H7 (cell line): Measurements from ENCODE around the gene TNNI3K. TPM values are rescaled to one million over a fixed set of nuclear protein-coding genes. Genes with fewer than 3 reads are reported as not detected.
A peak's percentile ranks its signal among the peaks of the same experiment; 100 is the strongest.

Experiments used
- DNase-seq: peaks from one replicate; pipeline ENCODE4 v3.0.0; 2012
- H3K27me3 ChIP-seq: 2 replicates; pipeline ENCODE4 v1.6.0; 2011; ENCODE audit warnings: mild to moderate bottlenecking, low read length; ENCODE audit not compliant: control insufficient read depth, insufficient read depth
- H3K36me3 ChIP-seq: replicated peaks from 2 replicates; pipeline ENCODE4 v1.5.1; 2011; ENCODE audit warnings: low read length; ENCODE audit not compliant: control insufficient read depth, insufficient read depth
- H3K4me3 ChIP-seq: 2 replicates; pipeline ENCODE4 v1.5.1; 2011; ENCODE audit warnings: low read depth, mild to moderate bottlenecking, control low read depth, low read length, moderate library complexity; ENCODE audit not compliant: insufficient read depth
- total RNA-seq: library from RNA; depleted of rRNA; stranded (reverse); fragments of >200 nt; shearing (Covaris generic); gene quantifications from 2 replicates; pipeline ENCODE4 v1.2.3, GENCODE V29; 2014

The TNNI3K gene
- total RNA-seq, 1 experiment from 2014 or later: not detected

DNA sequence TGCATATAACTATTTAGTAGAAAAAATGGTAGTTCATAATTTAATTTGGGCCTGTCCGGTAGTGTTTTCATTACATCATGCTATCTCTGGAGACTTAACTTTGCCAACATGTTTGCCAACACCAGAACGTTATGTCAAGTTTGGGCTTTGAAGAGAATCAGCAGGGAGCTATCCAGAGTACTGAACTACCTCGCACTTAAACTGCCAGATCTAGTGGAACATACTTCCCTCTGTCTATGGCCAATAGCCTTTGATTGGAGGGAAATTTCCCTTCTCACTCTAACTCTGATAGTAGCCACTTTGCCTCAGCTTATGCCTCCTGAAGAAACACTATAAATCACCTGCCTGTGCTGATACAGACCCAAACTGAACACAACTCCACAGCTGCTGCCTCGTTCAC, 267.2 kb downstream of the TNNI3K start:
- Histone ChIP-seq H3K27me3 (no peaks in the 10 kb centered on the region), H3K4me3 (no peak overlapping the region), H3K36me3 (no peaks in the 10 kb centered on the region)
- DNase-seq: peak; percentile 44

DNA sequence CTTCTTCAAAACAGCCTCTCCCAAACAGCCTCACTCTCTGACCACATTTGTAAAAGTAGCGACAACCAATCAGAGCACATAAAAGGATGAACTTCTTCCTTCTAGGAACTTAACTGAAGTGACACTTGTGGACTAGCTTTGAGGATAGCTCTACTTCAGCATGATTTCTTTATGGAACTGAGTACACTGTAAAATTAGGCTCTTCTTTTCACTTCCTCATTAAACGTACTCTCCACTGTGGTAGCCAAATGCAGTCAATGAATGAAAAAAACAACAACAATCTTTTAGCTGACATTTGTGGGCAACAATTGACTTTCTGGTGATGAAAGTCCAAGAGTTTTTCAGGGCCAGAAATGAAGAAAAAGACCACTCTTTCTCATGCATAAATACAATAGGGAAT, 267.7 kb downstream of the TNNI3K start:
- no peak for DNase-seq
- Histone ChIP-seq H3K27me3 (no peaks in the 10 kb centered on the region), H3K36me3 (no peaks in the 10 kb centered on the region), H3K4me3 (no peak overlapping the region)

- peak; percentile 52 for DNase-seq
- no peak overlapping the region for H3K4me3 ChIP-seq
- H3K36me3 ChIP-seq: no peaks in the 10 kb centered on the region
- H3K27me3 ChIP-seq: no peaks in the 10 kb centered on the region
Observed at GRCh38 chr1:74504125-74504932, 269.1 kb downstream of the TNNI3K start.

GRCh38 chr1:74504933-74505512, 269.8 kb downstream of the TNNI3K start:
- no peaks in the 10 kb centered on the region for H3K27me3 ChIP-seq
- peak; percentile 9 for DNase-seq

DNA sequence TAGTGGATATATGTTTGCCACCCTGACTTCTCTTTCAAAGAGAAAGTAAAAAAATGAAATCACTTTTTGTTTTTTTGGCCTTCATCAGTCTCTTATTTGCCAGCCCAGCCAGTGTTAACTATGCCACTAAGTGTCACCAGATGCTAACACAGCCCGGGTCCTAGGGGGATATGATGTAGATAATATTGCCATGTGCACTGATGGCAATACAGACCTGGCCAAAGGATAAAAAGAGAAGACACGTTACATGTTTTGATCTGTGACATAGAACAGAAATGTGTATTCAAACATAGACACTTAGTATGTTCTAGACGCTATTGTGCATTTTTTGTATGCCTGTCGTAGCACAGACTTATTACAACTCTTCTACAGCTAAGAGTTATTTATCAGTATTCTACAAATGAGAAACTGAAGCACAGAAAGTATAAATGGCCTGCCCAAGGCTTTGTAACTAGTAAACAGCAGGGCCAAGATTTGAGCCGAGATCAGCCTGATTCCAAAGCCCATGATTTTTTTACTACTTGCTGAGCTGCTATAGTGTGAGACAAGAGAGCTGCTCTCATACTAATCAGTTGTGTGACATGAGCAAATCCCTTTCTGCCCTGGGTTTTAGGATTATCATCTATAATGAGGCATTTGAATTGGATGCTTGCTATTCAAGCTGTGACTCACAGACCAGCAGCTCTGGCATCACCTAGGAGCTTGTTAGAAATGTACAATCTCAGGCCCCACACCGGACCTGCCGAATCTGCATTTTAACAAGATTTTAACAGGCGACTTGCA, 270.9 kb downstream of the TNNI3K start:
- no peak for DNase-seq
- Histone ChIP-seq H3K36me3 (no peaks in the 10 kb centered on the region), H3K27me3 (no peaks in the 10 kb centered on the region), H3K4me3 (no peak overlapping the region)

More at GRCh38 chr1:74504933-74505512, 269.8 kb downstream of the TNNI3K start:
- no peak overlapping the region for H3K4me3 ChIP-seq
- H3K36me3 ChIP-seq: no peaks in the 10 kb centered on the region

GRCh38 chr1:74508449-74508848, 273.3 kb downstream of the TNNI3K start:
- Histone ChIP-seq H3K27me3 (no peaks in the 10 kb centered on the region), H3K36me3 (no peaks in the 10 kb centered on the region), H3K4me3 (no peak overlapping the region)
- no peak for DNase-seq

GRCh38 chr1:74512170-74512915, 277.2 kb downstream of the TNNI3K start, which contains the start of gene LRRC53:
LRRC53 (minus strand) TSS chr1:74512611; CDS start chr1:74483349, 29,262 bp downstream.
- Histone ChIP-seq H3K4me3 (no peak within 1 kb of the TSS), H3K36me3 (no peaks in the 10 kb centered on the region), H3K27me3 (no peaks in the 10 kb centered on the region)
- no peak for DNase-seq

DNA sequence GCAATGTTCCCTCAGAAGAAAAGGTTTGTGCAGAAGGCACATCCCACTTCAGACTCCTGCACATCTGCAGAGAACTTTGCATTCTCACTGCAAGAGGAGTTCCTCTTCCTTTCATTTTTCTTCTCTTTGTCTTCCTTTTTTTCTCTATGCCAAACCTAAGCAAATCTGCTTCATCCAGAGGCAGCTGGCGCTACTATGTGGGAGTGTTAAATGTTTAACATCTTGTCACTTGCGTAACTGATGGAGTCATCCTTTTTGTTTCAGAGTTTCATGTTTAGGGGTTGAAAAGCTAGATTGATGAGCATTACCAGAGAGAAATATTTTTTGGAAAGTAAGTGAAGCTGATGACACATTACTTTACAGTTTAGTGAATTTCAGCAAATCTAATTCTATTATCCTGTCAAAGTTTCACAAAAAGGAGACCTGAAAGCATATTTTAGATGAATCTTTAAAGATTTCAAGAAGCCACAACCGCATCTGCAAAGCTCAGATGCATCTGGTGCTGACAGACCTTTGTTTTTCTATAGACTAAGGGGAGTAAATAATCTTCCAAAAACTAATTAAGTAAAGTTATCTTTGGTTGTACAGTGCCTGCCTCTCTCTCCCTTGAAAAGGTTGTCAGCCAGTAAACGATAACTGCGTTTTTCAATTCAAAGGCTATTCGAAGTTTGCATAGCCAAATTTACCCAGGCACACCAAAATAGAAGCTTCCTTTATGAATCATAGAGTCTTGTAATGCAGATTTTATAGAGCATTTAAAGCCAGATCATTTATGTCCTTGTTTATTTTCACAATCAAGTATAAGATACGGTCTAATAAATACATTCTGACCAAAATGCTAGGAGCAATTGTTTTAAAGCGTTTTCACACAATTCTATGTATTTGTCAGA, 278.5 kb downstream of the TNNI3K start:
- no peaks in the 10 kb centered on the region for H3K36me3 ChIP-seq
- no peaks in the 10 kb centered on the region for H3K27me3 ChIP-seq
- no peak overlapping the region for H3K4me3 ChIP-seq
- no peak for DNase-seq

DNA sequence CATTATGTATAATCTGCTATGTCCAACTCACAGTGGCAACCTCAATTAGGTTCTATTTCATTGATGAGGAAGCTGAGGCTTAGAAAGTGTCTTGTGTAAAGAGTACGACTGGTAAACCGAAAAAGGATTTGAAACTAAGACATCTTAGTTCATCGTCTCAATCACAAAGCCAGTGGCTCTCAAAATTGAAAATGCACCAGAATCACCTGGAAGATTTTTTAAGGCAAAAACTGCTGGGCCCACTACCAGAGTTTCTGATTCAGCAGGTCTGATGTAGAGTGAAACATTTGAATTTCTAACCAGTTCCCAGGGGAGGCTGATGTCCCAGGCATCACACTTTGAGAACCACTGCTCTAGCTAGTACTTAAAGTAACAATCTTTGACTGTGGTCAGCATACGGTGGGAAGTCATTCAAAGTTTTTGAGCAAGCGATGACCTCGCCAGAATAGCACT, 282.4 kb downstream of the TNNI3K start:
- no peak overlapping the region for H3K4me3 ChIP-seq

GRCh38 chr1:74522148-74522547, 287.0 kb downstream of the TNNI3K start:
- no peaks in the 10 kb centered on the region for H3K27me3 ChIP-seq
- DNase-seq: peak; percentile 15
- no peaks in the 10 kb centered on the region for H3K36me3 ChIP-seq
- H3K4me3 ChIP-seq: no peak overlapping the region

More for the DNA sequence above, 282.4 kb downstream of the TNNI3K start:
- H3K36me3 ChIP-seq: no peaks in the 10 kb centered on the region
- no peaks in the 10 kb centered on the region for H3K27me3 ChIP-seq
- no peak for DNase-seq

DNA sequence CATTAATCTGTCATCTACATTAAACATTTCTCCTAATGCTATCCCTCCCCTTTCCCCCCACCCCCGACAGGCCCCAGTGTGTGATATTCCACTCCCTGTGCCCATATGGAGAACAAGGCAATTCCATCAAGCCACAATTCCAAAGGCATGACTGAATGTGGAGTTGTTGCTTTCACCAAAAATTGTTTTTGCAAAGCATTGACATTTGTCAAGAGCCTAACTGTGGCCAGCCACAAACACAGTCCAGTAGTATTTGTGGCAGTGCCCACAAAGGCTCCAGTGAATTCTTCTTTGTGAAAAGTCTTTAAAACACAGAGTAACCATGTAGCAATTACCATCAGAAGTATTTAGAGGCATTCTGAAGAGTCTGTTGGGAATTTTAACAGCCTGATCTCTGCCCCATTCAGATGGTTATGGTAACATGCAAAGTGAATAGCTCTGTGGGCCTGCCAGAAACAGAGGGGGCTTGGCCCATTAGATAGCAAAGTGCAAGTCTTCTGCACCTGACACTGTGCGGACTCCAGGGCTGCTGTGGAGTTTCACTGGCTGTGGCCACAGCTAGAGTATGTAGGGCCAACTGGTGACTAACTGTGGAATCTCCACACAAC, 288.8 kb downstream of the TNNI3K start:
- DNase-seq: no peak
- H3K36me3 ChIP-seq: no peaks in the 10 kb centered on the region
- H3K4me3 ChIP-seq: no peak overlapping the region
- H3K27me3 ChIP-seq: no peaks in the 10 kb centered on the region

GRCh38 chr1:74526708-74527107, 291.5 kb downstream of the TNNI3K start:
- no peak overlapping the region for H3K4me3 ChIP-seq
- no peaks in the 10 kb centered on the region for H3K27me3 ChIP-seq
- no peaks in the 10 kb centered on the region for H3K36me3 ChIP-seq
- no peak for DNase-seq

- Histone ChIP-seq H3K36me3 (no peaks in the 10 kb centered on the region), H3K4me3 (no peak overlapping the region), H3K27me3 (no peaks in the 10 kb centered on the region)
- DNase-seq: no peak
Observed at GRCh38 chr1:74528123-74528522, 292.9 kb downstream of the TNNI3K start.
